GM12873 (cell line): ENCODE measurements around the gene PSORS1C1.

Experiments used
- TF ChIP-seq, protein P1 (sequence below): IDR thresholded peaks from 2 replicates; pipeline ENCODE4 v1.5.1; 2012; ENCODE audit warnings: low read depth, mild to moderate bottlenecking, moderate library complexity, low read length, control low read depth; ENCODE audit not compliant: insufficient read depth; ENCODE audit errors: missing control alignments

The PSORS1C1 gene

DNA sequence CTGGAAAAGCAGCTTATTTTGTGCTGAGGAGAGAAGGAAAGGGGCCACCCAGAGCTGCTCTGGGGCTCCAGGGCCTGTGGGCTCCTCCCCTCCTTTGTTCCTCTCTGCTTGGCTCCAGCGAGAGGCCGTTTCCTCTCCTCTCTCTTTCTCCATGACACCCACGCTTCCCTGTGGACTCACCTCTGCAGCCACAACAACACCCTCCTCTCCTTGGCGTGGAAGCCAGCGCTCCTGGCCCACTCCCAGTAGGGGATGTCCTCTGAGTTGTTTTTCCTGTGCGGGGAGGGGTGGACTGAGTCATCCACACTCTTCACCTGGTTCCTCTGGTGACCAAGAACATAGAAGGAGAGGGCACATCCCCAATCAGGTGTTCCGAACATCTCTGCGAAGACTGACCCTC, 10.6 kb downstream of the PSORS1C1 start:
- TF ChIP-seq, protein P1, sequence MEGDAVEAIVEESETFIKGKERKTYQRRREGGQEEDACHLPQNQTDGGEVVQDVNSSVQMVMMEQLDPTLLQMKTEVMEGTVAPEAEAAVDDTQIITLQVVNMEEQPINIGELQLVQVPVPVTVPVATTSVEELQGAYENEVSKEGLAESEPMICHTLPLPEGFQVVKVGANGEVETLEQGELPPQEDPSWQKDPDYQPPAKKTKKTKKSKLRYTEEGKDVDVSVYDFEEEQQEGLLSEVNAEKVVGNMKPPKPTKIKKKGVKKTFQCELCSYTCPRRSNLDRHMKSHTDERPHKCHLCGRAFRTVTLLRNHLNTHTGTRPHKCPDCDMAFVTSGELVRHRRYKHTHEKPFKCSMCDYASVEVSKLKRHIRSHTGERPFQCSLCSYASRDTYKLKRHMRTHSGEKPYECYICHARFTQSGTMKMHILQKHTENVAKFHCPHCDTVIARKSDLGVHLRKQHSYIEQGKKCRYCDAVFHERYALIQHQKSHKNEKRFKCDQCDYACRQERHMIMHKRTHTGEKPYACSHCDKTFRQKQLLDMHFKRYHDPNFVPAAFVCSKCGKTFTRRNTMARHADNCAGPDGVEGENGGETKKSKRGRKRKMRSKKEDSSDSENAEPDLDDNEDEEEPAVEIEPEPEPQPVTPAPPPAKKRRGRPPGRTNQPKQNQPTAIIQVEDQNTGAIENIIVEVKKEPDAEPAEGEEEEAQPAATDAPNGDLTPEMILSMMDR: no peak

DNA sequence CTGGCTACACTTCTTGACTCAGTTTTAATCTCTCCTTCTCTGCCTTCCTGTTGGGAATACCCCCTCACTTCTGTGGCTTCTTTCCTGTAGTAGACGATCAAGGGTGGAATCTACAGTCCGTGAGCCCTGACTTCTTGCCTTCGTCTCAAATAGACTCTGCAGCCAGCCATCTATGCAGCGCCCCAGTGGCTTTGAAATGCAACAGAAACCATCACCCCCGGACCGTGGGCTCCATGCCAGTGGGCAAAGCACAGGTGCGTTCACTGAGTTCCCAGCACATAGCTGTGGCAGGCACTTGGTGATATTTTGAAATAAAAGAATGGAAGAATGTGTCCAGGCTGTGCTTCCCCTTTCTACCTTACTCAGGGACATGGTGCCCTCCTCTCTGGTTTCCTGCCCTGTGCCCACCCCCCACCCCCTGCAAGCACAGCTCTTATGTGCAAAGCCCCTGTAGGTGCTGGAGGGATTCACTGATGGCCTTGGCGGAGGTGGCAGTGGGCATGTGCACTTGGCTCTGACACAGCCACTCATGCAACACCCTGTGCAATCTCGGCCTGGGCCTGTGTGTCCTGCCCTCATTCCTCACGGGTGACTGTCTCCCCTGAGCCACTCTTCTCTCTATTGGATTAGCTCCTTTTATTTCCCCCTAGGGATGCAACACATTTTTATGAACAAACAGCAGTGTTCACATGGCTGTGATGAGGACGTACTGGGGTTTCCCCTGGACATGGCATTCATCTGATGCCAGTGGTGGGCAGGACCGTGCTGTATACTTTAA, 11.2 kb downstream of the PSORS1C1 start:
- TF ChIP-seq, protein P1: no peak

DNA sequence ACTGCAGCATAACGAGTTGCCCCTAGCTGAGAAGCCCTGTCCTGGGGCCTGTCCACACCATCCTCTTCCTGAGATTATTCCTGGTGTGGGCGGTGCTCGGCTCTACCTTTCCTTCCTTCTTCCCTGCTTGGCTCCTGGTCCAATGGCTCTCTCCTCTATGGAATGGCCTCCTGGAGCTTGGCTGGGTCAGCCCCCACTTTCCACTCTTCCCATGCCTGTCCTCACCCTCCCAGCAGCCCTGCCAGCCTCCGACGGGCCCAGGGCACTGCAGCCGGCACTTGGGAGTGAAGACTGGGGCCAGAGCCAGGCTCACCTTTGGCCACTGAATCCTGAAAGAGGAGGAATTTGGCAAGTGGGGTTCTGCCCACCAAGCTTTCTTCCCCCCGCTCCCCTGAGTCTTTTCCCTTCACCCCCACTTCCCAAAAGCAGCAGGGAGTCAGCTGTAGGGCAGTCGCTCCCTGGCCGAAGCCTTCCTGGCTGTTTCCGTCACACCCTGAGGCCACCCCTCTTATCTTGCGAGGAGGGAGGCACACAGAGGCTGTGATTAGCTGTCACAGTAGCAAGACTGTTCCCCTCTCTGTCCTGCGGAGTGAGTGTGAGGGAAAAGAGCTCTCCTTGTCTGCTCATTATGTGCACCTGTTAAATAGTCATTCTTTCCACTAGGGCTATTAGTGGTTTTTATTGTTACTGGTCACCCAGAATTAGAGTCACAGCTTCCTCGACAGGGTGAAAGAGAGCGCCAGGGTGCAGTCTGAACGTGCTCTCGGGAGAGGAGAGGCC, 12.0 kb downstream of the PSORS1C1 start:
- TF ChIP-seq, protein P1: no peak

DNA sequence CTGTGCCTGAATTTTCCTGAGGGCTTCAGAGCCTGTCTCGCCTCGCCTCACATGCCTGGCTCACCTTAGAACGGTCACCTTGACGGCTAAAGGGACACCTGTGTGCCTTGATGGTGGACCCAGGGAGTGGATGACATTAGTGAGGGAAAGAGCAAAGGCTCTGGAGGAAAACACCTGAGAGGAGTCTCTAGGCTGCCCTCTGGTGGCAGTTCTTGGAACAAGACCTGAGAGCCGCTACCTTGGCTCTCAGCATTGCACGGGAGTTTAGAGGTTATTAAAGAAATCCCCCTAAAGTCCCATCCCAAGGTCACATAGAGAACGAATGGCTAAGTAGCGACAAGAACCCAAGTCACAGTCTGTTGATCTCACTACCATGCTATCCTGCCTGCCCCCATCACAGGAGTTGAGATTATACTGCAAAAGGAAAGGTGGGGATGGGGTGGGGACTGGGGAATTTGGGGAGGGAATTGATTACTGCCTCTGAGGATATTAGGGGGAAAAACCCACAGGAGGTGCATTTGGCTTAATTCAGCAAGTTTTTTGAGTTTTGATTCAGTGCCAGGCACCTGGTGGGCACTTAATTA, 13.6 kb downstream of the PSORS1C1 start:
- TF ChIP-seq, protein P1: peak; percentile 93

DNA sequence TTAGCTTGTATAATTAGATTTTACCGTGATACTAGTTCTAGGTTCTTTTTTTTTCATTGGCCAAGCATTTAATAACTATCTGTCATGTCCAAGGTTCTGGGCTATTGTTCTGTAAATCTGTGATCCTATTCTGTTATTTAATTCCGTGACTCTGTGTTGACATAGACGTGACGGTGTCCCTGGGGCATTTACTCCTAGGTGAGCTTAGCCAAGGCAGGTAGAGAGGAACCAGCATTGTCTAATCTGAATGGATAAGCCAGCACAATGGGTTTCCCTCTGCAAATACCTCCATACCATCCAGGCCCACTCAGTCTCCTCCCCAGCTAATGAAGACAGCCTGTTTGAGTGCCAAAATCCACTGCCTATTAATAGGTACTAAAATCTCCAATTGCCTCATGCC, 14.5 kb downstream of the PSORS1C1 start:
- TF ChIP-seq, protein P1: no peak

DNA sequence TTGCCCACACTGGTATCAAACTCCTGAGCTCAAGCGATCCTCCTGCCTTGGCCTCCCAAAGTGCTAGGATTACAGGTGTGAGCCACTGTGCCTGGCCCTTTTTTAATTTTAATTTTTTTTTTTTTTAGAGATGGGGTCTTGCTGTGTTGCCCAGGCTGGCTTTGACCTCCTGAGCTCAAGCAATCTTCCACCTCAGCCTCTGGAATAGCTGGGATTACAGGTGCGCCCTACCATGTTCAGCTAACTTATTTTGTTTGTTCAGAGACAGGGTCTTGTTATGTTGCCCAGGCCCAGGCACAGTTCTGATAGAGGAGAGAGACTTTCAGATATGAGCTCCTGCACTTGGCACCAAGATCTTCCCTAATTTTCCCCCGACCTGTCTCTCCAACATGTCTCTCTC, 16.2 kb downstream of the PSORS1C1 start:
- TF ChIP-seq, protein P1: no peak

DNA sequence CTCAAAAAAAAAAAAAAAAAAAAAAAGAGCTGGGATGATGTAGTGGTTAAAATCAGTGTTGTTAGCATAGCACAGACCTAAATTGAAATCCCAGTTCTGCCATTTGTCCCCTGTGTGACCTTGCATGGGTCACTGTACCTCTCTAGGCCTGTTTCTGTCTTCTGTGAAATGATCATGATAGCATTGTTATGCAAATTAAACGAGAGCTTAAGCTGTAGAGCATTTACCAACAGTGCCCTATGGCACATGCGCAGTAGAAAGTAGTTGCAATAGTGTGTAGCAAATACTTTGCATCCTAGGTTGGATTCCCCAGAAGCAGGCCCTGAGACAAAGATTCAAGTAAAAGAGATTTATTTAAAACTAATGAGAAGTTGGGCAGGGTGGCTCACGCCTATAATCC, 17.0 kb downstream of the PSORS1C1 start:
- TF ChIP-seq, protein P1: no peak
